Body of pancreas (tissue), 4 donors: Measurements from ENCODE around the gene DLGAP1.

Experiments used
- POLR2A ChIP-seq, 3 donors: fragments of 450-650 bp; IDR thresholded peaks; one replicate each; pipeline ENCODE4 v1.6.1; 2016; ENCODE audit warnings: antibody characterized with exemption in 3 of 3, mild to moderate bottlenecking in 2 of 3
- TF ChIP-seq, protein P1 (sequence below), 7 experiments: fragments of 450-650 bp in 4 of 7; fragments of 200-600 bp in 3 of 7; sonication (generic) in 3 of 7; IDR thresholded peaks; one replicate each; pipeline ENCODE4 v1.5.1; 2016 to 2019; ENCODE audit warnings: antibody characterized with exemption in 7 of 7

- TF ChIP-seq, protein P1, sequence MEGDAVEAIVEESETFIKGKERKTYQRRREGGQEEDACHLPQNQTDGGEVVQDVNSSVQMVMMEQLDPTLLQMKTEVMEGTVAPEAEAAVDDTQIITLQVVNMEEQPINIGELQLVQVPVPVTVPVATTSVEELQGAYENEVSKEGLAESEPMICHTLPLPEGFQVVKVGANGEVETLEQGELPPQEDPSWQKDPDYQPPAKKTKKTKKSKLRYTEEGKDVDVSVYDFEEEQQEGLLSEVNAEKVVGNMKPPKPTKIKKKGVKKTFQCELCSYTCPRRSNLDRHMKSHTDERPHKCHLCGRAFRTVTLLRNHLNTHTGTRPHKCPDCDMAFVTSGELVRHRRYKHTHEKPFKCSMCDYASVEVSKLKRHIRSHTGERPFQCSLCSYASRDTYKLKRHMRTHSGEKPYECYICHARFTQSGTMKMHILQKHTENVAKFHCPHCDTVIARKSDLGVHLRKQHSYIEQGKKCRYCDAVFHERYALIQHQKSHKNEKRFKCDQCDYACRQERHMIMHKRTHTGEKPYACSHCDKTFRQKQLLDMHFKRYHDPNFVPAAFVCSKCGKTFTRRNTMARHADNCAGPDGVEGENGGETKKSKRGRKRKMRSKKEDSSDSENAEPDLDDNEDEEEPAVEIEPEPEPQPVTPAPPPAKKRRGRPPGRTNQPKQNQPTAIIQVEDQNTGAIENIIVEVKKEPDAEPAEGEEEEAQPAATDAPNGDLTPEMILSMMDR (IDR thresholded peaks at IDR 0.05), result no peak
- no peak for TF ChIP-seq POLR2A (IDR thresholded peaks at IDR 0.05)
Measured at GRCh38 chr18:3713166-3713565, 741.9 kb downstream of the DLGAP1 start.
